Measurements from ENCODE around the gene STXBP4. TPM values are rescaled to one million over a fixed set of nuclear protein-coding genes. Genes with fewer than 3 reads are reported as not detected.

STXBP4 gene
- total RNA-seq, 1 donor from 2014 or later: 4.7 TPM

GRCh38 chr17:54967621-54968261 lies 824 bp upstream of the STXBP4 start:
- DNase-seq (ENCODE audit: missing footprints): no peak
- ATAC-seq: no peak
- intact Hi-C loops (cut with DNase I): no loop called here

- peak; percentile 57 for ATAC-seq
- DNase-seq (ENCODE audit: missing footprints): no peak
- intact Hi-C loops (cut with DNase I): no loop called here
Observed at GRCh38 chr17:54968988-54969332, 395 bp downstream of the STXBP4 start.

GRCh38 chr17:54969658-54970572 lies 1.4 kb downstream of the STXBP4 start:
- intact Hi-C loops (cut with DNase I): no loop called here
- DNase-seq (ENCODE audit: missing footprints) (no peak), ATAC-seq (no peak)

- DNase-seq (ENCODE audit: missing footprints): no peak
- intact Hi-C loops (cut with DNase I): no loop called here
Observed at GRCh38 chr17:54971147-54971546, 2.6 kb downstream of the STXBP4 start.

GRCh38 chr17:54971901-54972300 lies 3.3 kb downstream of the STXBP4 start:
- ATAC-seq (no peak), DNase-seq (ENCODE audit: missing footprints) (no peak)
- intact Hi-C loops (cut with DNase I): no loop called here

More at GRCh38 chr17:54971147-54971546, 2.6 kb downstream of the STXBP4 start:
- ATAC-seq: no peak

GRCh38 chr17:54972406-54973138 lies 4.0 kb downstream of the STXBP4 start:
- no peak for DNase-seq (ENCODE audit: missing footprints)
- ATAC-seq: no peak
- intact Hi-C loops (cut with DNase I): no loop called here

GRCh38 chr17:54974759-54975158 lies 6.2 kb downstream of the STXBP4 start:
- intact Hi-C loops (cut with DNase I): no loop called here
- DNase-seq (ENCODE audit: missing footprints) (no peak), ATAC-seq (no peak)

- DNase-seq (ENCODE audit: missing footprints) (no peak), ATAC-seq (no peak)
- intact Hi-C loops (cut with DNase I): no loop called here
Observed at GRCh38 chr17:54976316-54976715, 7.8 kb downstream of the STXBP4 start.

- intact Hi-C loops (cut with DNase I): no loop called here
- DNase-seq (ENCODE audit: missing footprints): no peak
- ATAC-seq: no peak
Observed at GRCh38 chr17:54977744-54978143, 9.2 kb downstream of the STXBP4 start.

GRCh38 chr17:54979657-54980056 lies 11.1 kb downstream of the STXBP4 start:
- intact Hi-C loops (cut with DNase I): no loop called here
- ATAC-seq (no peak), DNase-seq (ENCODE audit: missing footprints) (no peak)

- ATAC-seq (no peak), DNase-seq (ENCODE audit: missing footprints) (no peak)
- intact Hi-C loops (cut with DNase I): no loop called here
Observed at GRCh38 chr17:54980375-54980774, 11.8 kb downstream of the STXBP4 start.

GRCh38 chr17:54982399-54982798 lies 13.8 kb downstream of the STXBP4 start:
- ATAC-seq: no peak

GRCh38 chr17:54983260-54983659 lies 14.7 kb downstream of the STXBP4 start:
- no peak for ATAC-seq
- DNase-seq (ENCODE audit: missing footprints): no peak
- intact Hi-C loops (cut with DNase I): no loop called here

More at GRCh38 chr17:54982399-54982798, 13.8 kb downstream of the STXBP4 start:
- intact Hi-C loops (cut with DNase I): no loop called here
- no peak for DNase-seq (ENCODE audit: missing footprints)

- DNase-seq (ENCODE audit: missing footprints) (no peak), ATAC-seq (no peak)
- intact Hi-C loops (cut with DNase I): no loop called here
Observed at GRCh38 chr17:54985476-54985875, 16.9 kb downstream of the STXBP4 start.

- no peak for DNase-seq (ENCODE audit: missing footprints)
- ATAC-seq: no peak
- intact Hi-C loops (cut with DNase I): loop anchor here (5.0 kb wide), 1 partner anchor 522 kb away; the partner anchor contains the start of gene SMIM36
Observed at GRCh38 chr17:54990118-54990517, 21.6 kb downstream of the STXBP4 start.

GRCh38 chr17:54991567-54991966 lies 23.0 kb downstream of the STXBP4 start:
- intact Hi-C loops (cut with DNase I): loop anchor here (5.0 kb wide), 1 partner anchor 521 kb away; the partner anchor contains the start of gene SMIM36
- no peak for ATAC-seq
- no peak for DNase-seq (ENCODE audit: missing footprints)

- ATAC-seq (no peak), DNase-seq (ENCODE audit: missing footprints) (no peak)
- intact Hi-C loops (cut with DNase I): loop anchor here (2.0 to 5.0 kb wide), 3 partner anchors 304 to 519 kb away; partner anchors contain the start of gene SMIM36
Observed at GRCh38 chr17:54992797-54993639, 24.5 kb downstream of the STXBP4 start.

- DNase-seq (ENCODE audit: missing footprints): no peak
- no peak for ATAC-seq
- intact Hi-C loops (cut with DNase I): no loop called here
Observed at GRCh38 chr17:54996441-54996840, 27.9 kb downstream of the STXBP4 start.

Data from Right ventricle myocardium inferior (tissue), 1 donor.